ENCODE data around the gene PREX1. TPM values are rescaled to one million over a fixed set of nuclear protein-coding genes. Genes with fewer than 3 reads are reported as not detected.
A peak's percentile ranks its signal among the peaks of the same experiment; 100 is the strongest.

Gene PREX1
- total RNA-seq, 2 donors from 2014 or later: 132 to 167 TPM

GRCh38 chr20:48703107-48703506, 124.7 kb downstream of the PREX1 start:
- ATAC-seq (no peak), DNase-seq (ENCODE audit: low spot score) (peak; percentile 37)
- Mint-ChIP-seq H3K36me3 (peaks cover 35% of the 10 kb centered on the region), H3K9me3 (peaks cover 5% of the 10 kb centered on the region), H3K27me3 (no peaks in the 10 kb centered on the region), H3K4me1 (ENCODE audit: low read depth in 2 of 2) (peaks cover 66 to 70% of the 10 kb centered on the region in 2 donors), H3K4me3 (no peak overlapping the region), H3K27ac (peak overlapping the region; percentile 67 to 87)

- Mint-ChIP-seq H3K9me3 (peaks cover 5% of the 10 kb centered on the region), H3K27me3 (no peaks in the 10 kb centered on the region), H3K4me1 (ENCODE audit: low read depth in 2 of 2) (peaks cover 63 to 73% of the 10 kb centered on the region in 2 donors), H3K36me3 (peaks cover 34% of the 10 kb centered on the region), H3K27ac (peak overlapping the region; percentile 67 to 87), H3K4me3 (peak overlapping the region; percentile 6)
- ATAC-seq (no peak), DNase-seq (ENCODE audit: low spot score) (peak; percentile 46)
Observed at GRCh38 chr20:48702455-48702913, 125.3 kb downstream of the PREX1 start.

- no peaks in the 10 kb centered on the region for H3K27me3 Mint-ChIP-seq
- H3K4me1 Mint-ChIP-seq (ENCODE audit: low read depth in 2 of 2): peaks cover 60 to 69% of the 10 kb centered on the region in 2 donors
- peak overlapping the region; percentile 66 to 67 for H3K27ac Mint-ChIP-seq
- ATAC-seq (no peak), DNase-seq (ENCODE audit: low spot score) (peak; percentile 57)
- no peak overlapping the region for H3K4me3 Mint-ChIP-seq
- peaks cover 5% of the 10 kb centered on the region for H3K9me3 Mint-ChIP-seq
- H3K36me3 Mint-ChIP-seq: peaks cover 32% of the 10 kb centered on the region
Observed at GRCh38 chr20:48701702-48702101, 126.1 kb downstream of the PREX1 start.

DNA sequence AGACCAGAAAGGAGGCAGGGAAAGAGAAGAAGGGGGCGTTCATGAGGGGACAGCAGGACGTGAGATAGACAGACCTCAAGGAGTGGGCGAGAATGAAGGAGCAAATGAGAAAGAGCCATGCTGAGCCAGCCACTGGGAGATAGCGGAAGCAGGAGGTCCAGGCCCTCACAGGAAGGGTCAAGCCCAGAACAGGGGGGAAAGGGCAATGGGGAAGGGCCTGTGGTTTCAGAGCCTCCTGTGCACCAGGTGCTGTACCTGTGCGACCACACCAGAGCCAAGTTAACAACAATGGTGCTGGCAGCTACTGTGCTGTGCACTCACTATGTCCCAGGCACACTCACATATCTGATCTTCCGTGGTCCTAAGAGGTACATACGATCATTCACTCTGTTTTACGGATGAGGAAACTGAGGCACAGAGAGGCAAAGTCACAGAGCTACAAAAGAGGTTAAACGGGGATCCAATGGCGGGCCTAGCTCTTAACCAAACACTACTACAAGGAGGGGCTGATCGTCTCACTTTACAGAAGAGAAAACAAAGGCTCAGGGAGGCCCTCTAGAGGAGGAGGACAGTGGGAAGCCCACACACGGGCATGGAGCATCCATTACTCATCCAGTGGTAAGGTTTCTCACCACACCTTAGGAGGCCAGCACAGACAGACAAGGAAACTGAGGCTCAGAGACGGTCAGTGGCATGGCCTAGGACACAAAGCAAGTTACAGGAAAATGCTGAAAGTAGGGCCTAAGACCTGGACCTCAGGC, 129.1 kb downstream of the PREX1 start:
- peaks cover 45% of the 10 kb centered on the region for H3K36me3 Mint-ChIP-seq
- peaks cover 5% of the 10 kb centered on the region for H3K9me3 Mint-ChIP-seq
- ATAC-seq: no peak
- H3K27me3 Mint-ChIP-seq: no peaks in the 10 kb centered on the region
- peaks cover 58 to 67% of the 10 kb centered on the region in 2 donors for H3K4me1 Mint-ChIP-seq (ENCODE audit: low read depth in 2 of 2)
- peak overlapping the region; percentile 49 to 57 for H3K27ac Mint-ChIP-seq
- DNase-seq (ENCODE audit: low spot score): peak; percentile 22
- H3K4me3 Mint-ChIP-seq: no peak overlapping the region

DNA sequence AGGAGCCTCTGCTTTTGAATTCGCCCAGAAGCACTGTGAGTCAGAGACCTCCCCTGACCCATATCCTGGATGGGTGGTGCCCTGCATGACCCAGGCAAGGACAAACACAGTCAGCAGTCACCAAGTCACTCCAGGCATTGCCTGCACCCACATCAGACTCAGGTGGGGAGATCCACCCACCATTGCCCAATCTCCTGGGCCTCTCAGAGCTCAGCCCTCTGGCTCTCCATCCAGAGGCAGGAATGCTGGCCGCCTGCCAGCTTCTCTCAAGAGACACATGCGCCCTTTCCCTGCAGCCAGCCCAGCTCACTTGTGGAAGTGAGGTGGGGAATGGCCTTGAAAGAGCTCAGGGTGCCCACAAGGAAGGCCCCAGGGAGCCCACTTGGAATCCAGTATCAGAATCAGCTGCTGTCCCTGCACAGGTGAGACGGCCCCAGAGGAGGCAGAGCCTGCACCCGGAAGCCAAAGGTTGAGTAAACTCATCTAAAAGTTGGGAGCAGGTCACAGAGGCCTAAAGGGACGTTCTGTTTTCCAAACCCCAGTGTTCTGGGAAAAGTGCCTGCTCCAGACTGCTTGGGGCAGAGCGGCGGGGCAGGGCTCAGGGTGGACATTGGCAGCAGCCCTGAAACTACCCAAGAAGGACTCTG, 129.8 kb downstream of the PREX1 start:
- DNase-seq (ENCODE audit: low spot score) (peak; percentile 54), ATAC-seq (peak; percentile 66 to 71)
- H3K36me3 Mint-ChIP-seq: peaks cover 45% of the 10 kb centered on the region
- H3K4me1 Mint-ChIP-seq (ENCODE audit: low read depth in 2 of 2): peaks cover 58 to 66% of the 10 kb centered on the region in 2 donors
- H3K4me3 Mint-ChIP-seq: no peak overlapping the region
- H3K27me3 Mint-ChIP-seq: no peaks in the 10 kb centered on the region
- H3K27ac Mint-ChIP-seq: peak overlapping the region; percentile 49 to 57
- H3K9me3 Mint-ChIP-seq: peaks cover 5% of the 10 kb centered on the region

- Mint-ChIP-seq H3K36me3 (peaks cover 45% of the 10 kb centered on the region), H3K4me3 (no peak overlapping the region), H3K9me3 (peaks cover 5% of the 10 kb centered on the region), H3K27me3 (no peaks in the 10 kb centered on the region), H3K4me1 (ENCODE audit: low read depth in 2 of 2) (peaks cover 55 to 64% of the 10 kb centered on the region in 2 donors), H3K27ac (peak overlapping the region; percentile 49 to 61)
- ATAC-seq (no peak), DNase-seq (ENCODE audit: low spot score) (no peak)
Observed at GRCh38 chr20:48696671-48697070, 131.1 kb downstream of the PREX1 start.

DNA sequence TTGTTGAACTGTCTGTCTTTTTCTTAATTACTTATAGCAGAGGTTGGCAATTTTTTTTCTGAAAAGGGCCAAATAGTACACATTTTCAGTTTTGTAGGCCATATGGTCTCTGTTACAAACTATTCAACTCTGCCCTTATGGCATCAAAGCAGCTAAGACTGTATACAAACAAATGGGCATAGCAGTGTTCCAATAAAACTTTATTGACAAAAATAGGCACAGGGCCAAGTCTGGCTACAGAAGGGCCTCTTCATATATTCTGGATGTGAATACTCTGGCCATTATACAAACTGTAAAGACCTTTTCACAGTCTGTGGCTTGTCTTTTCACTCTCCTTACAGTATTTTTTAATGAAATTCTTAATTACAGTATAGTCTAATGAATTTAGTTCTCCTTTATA, 132.1 kb downstream of the PREX1 start:
- Mint-ChIP-seq H3K27ac (peak overlapping the region in 1 of 2 donors; percentile 61), H3K4me1 (ENCODE audit: low read depth in 2 of 2) (peaks cover 60 to 68% of the 10 kb centered on the region in 2 donors), H3K27me3 (no peaks in the 10 kb centered on the region), H3K36me3 (peaks cover 45% of the 10 kb centered on the region), H3K9me3 (peaks cover 5% of the 10 kb centered on the region), H3K4me3 (no peak overlapping the region)
- no peak for DNase-seq (ENCODE audit: low spot score)
- ATAC-seq: no peak

DNA sequence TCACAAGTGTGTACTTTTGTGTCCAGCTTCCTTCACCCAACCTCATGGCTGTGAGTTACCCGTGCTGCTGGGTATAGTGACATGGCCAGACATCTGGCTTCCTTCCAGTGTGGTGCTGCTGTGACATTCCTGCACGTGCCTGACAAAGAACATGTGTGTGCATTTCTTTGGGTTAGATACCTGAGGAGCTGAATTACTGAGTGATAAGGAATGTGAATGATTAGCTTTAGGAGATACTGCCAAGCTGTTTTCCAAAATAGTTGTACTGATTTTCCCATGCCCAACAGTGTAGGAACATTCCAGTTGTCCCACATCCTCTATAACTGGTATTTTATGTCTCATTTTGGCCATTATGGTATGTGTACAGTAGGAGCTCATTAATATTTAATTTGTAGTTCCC, 132.5 kb downstream of the PREX1 start:
- Mint-ChIP-seq H3K36me3 (peaks cover 45% of the 10 kb centered on the region), H3K4me1 (ENCODE audit: low read depth in 2 of 2) (peaks cover 62 to 65% of the 10 kb centered on the region in 2 donors), H3K4me3 (no peak overlapping the region), H3K27me3 (no peaks in the 10 kb centered on the region), H3K27ac (peak overlapping the region; percentile 24 to 61), H3K9me3 (peaks cover 5% of the 10 kb centered on the region)
- ATAC-seq (no peak), DNase-seq (ENCODE audit: low spot score) (no peak)

GRCh38 chr20:48694381-48694865, 133.4 kb downstream of the PREX1 start:
- Mint-ChIP-seq H3K9me3 (peaks cover under 1% of the 10 kb centered on the region), H3K4me3 (no peak overlapping the region)

DNA sequence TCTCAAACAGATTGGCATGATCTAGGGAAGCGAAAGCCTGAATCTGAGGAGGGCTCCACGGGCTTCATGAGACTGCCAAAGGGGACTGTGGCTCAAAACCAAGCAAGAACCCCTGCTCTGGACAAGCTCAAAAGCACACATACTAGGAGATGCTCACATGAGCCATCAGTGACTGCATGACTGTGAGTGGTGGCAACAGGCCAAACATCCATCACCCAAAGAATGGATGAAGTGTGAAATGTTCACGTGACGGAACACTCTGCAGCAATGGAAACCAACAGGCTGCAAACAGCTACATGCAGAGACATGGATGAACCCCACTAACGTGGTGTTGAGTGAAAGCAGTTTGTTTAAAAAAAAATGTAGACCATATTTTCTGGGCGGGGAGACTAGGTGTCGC, 136.3 kb downstream of the PREX1 start:
- DNase-seq (ENCODE audit: low spot score) (no peak), ATAC-seq (no peak)
- Mint-ChIP-seq H3K9me3 (no peaks in the 10 kb centered on the region), H3K27me3 (no peaks in the 10 kb centered on the region), H3K36me3 (peaks cover 31% of the 10 kb centered on the region), H3K27ac (peak overlapping the region; percentile 31 to 77), H3K4me3 (peak overlapping the region; percentile 49), H3K4me1 (ENCODE audit: low read depth in 2 of 2) (peaks cover 67 to 69% of the 10 kb centered on the region in 2 donors)

More at GRCh38 chr20:48694381-48694865, 133.4 kb downstream of the PREX1 start:
- H3K36me3 Mint-ChIP-seq: peaks cover 43% of the 10 kb centered on the region
- H3K27me3 Mint-ChIP-seq: no peaks in the 10 kb centered on the region
- peaks cover 63 to 65% of the 10 kb centered on the region in 2 donors for H3K4me1 Mint-ChIP-seq (ENCODE audit: low read depth in 2 of 2)
- ATAC-seq (no peak), DNase-seq (ENCODE audit: low spot score) (no peak)
- peak overlapping the region; percentile 4 to 61 for H3K27ac Mint-ChIP-seq

- Mint-ChIP-seq H3K4me3 (peak overlapping the region; percentile 49), H3K4me1 (ENCODE audit: low read depth in 2 of 2) (peaks cover 64 to 67% of the 10 kb centered on the region in 2 donors), H3K27me3 (no peaks in the 10 kb centered on the region), H3K36me3 (peaks cover 27% of the 10 kb centered on the region), H3K27ac (peak overlapping the region; percentile 31 to 77), H3K9me3 (no peaks in the 10 kb centered on the region)
- no peak for ATAC-seq
- no peak for DNase-seq (ENCODE audit: low spot score)
Observed at GRCh38 chr20:48690888-48691287, 136.9 kb downstream of the PREX1 start.

- Mint-ChIP-seq H3K4me3 (peak overlapping the region; percentile 89), H3K36me3 (peaks cover 23% of the 10 kb centered on the region), H3K4me1 (ENCODE audit: low read depth in 2 of 2) (peaks cover 66 to 70% of the 10 kb centered on the region in 2 donors), H3K27me3 (no peaks in the 10 kb centered on the region), H3K27ac (peak overlapping the region; percentile 71 to 92), H3K9me3 (no peaks in the 10 kb centered on the region)
- ATAC-seq (peak; percentile 61 to 67), DNase-seq (ENCODE audit: low spot score) (no peak)
Observed at GRCh38 chr20:48689874-48690571, 137.8 kb downstream of the PREX1 start.

- DNase-seq (ENCODE audit: low spot score) (peak; percentile 84), ATAC-seq (peak; percentile 79 to 86)
- Mint-ChIP-seq H3K4me3 (peak overlapping the region; percentile 89), H3K4me1 (ENCODE audit: low read depth in 2 of 2) (peaks cover 66 to 71% of the 10 kb centered on the region in 2 donors), H3K9me3 (no peaks in the 10 kb centered on the region), H3K27me3 (no peaks in the 10 kb centered on the region), H3K27ac (peak overlapping the region; percentile 71 to 92), H3K36me3 (peaks cover 22% of the 10 kb centered on the region)
Observed at GRCh38 chr20:48689388-48689787, 138.4 kb downstream of the PREX1 start.

Data from natural killer cell treated with Interleukin-12 subunit alpha and Interleukin-12 subunit beta and Interleukin-15 and Interleukin-18, amount 100 ng/mL, for 72 hours (primary cell).